GM23338 (cell line): ENCODE results near the gene FXYD2. TPM values are rescaled to one million over a fixed set of nuclear protein-coding genes. Genes with fewer than 3 reads are reported as not detected.
A peak's percentile ranks its signal among the peaks of the same experiment; 100 is the strongest.

Experiments
- ATAC-seq: fragments of 200-7000 bp; cut with Tn5 transposase; 3 replicates; pipeline ENCODE4 v1.9.1; 2020
- DNase-seq: peaks from one replicate; pipeline ENCODE4 v3.0.0-alpha.2; 2015; ENCODE audit warnings: low spot score
- H2AFZ ChIP-seq: fragments of 200-600 bp; sonication (generic); 2 replicates; pipeline ENCODE4 v1.8.0; 2016; ENCODE audit warnings: antibody characterized with exemption, mild to moderate bottlenecking, moderate library complexity
- H3F3A ChIP-seq: fragments of 200-600 bp; sonication (generic); replicated peaks from 2 replicates; pipeline ENCODE4 v1.8.0; 2017; ENCODE audit warnings: antibody characterized with exemption, mixed run types, low read depth
- H3K27ac ChIP-seq: fragments of 200-600 bp; sonication (generic); 2 replicates; pipeline ENCODE4 v1.6.1; 2016; ENCODE audit warnings: low read depth
- H3K27me3 ChIP-seq: fragments of 200-600 bp; sonication (generic); 2 replicates; pipeline ENCODE4 v1.8.0; 2016; ENCODE audit warnings: mild to moderate bottlenecking, mixed run types, moderate library complexity; ENCODE audit not compliant: insufficient read depth
- H3K36me3 ChIP-seq: fragments of 200-600 bp; sonication (generic); 2 replicates; pipeline ENCODE4 v1.8.0; 2016; ENCODE audit warnings: mild to moderate bottlenecking; ENCODE audit not compliant: insufficient read depth
- H3K4me1 ChIP-seq: fragments of 200-600 bp; sonication (generic); 2 replicates; pipeline ENCODE4 v1.8.0; 2016; ENCODE audit warnings: mild to moderate bottlenecking, moderate library complexity; ENCODE audit not compliant: insufficient read depth
- H3K4me2 ChIP-seq: fragments of 200-600 bp; sonication (generic); 2 replicates; pipeline ENCODE4 v1.7.1; 2017; ENCODE audit warnings: mixed run types
- H3K4me3 ChIP-seq: fragments of 200-600 bp; sonication (generic); 2 replicates; pipeline ENCODE4 v1.6.1; 2016; ENCODE audit warnings: mixed run types
- H3K79me2 ChIP-seq: fragments of 200-600 bp; sonication (generic); replicated peaks from 2 replicates; pipeline ENCODE4 v1.8.0; 2017; ENCODE audit warnings: mild to moderate bottlenecking; ENCODE audit not compliant: insufficient read depth
- H3K9me2 ChIP-seq: fragments of 200-600 bp; sonication (generic); 2 replicates; pipeline ENCODE4 v1.8.0; 2017; ENCODE audit not compliant: insufficient read depth
- H4K20me1 ChIP-seq: fragments of 200-600 bp; sonication (generic); replicated peaks from 2 replicates; pipeline ENCODE4 v1.8.0; 2017; ENCODE audit warnings: mild to moderate bottlenecking; ENCODE audit not compliant: insufficient read depth
- H3K27ac Mint-ChIP-seq: 2 replicates; pipeline ENCODE4 v1.8.0; 2020; ENCODE audit warnings: inconsistent platforms, mild to moderate bottlenecking, moderate library complexity, mixed read lengths
- H3K27me3 Mint-ChIP-seq: 3 replicates; pipeline ENCODE4 v1.8.0; 2022; ENCODE audit warnings: low read depth, mild to moderate bottlenecking, moderate library complexity, mixed read lengths, inconsistent platforms; ENCODE audit not compliant: insufficient read depth, poor library complexity
- H3K36me3 Mint-ChIP-seq: 3 replicates; pipeline ENCODE4 v1.8.0; 2021; ENCODE audit warnings: low read depth, mild to moderate bottlenecking, inconsistent platforms, moderate library complexity, mixed read lengths
- H3K4me1 Mint-ChIP-seq: 3 replicates; pipeline ENCODE4 v1.8.0; 2020; ENCODE audit warnings: mild to moderate bottlenecking, inconsistent platforms, mixed read lengths
- H3K4me3 Mint-ChIP-seq: 3 replicates; pipeline ENCODE4 v1.8.0; 2021; ENCODE audit warnings: moderate library complexity, mild to moderate bottlenecking, inconsistent platforms, mixed read lengths
- H3K9me3 Mint-ChIP-seq: 3 replicates; pipeline ENCODE4 v1.8.0; 2020; ENCODE audit warnings: moderate library complexity, mild to moderate bottlenecking, inconsistent platforms, mixed read lengths
- CREB1 ChIP-seq: fragments of 250-450 bp; sonication (Bioruptor Pico); IDR thresholded peaks from 2 replicates; pipeline ENCODE4 v1.5.0; 2020; ENCODE audit warnings: low read depth, mild to moderate bottlenecking, moderate library complexity
- EZH2 ChIP-seq: fragments of 200-600 bp; sonication (generic); IDR thresholded peaks from one replicate; pipeline ENCODE4 v1.8.0; 2017; ENCODE audit warnings: antibody characterized with exemption, mild to moderate bottlenecking, low read depth; ENCODE audit not compliant: unreplicated experiment
- EZH2phosphoT487 ChIP-seq: fragments of 200-600 bp; sonication (generic); IDR thresholded peaks from one replicate; pipeline ENCODE4 v1.8.1; 2018; ENCODE audit warnings: antibody characterized with exemption; ENCODE audit not compliant: unreplicated experiment
- POLR2AphosphoS5 ChIP-seq: IDR thresholded peaks from 2 replicates; pipeline ENCODE4 v1.6.1; 2016; ENCODE audit warnings: antibody characterized with exemption, low read depth
- ZNF114 ChIP-seq: fragments of 250-450 bp; sonication (Bioruptor Pico); IDR thresholded peaks from 2 replicates; pipeline ENCODE4 v1.5.0; 2020; ENCODE audit warnings: mild to moderate bottlenecking, moderate library complexity
- polyA plus RNA-seq: library from polyadenylated mRNA; unstranded; fragments of >200 nt; fragmentation: Nextera tagmentation; extraction: Ambion mirVana; gene quantifications from 2 replicates; pipeline ENCODE4 v1.2.1, GENCODE V29; 2016
- total RNA-seq: library from RNA; depleted of rRNA; stranded (reverse); fragments of >200 nt; shearing (Covaris generic); gene quantifications from 2 replicates; pipeline ENCODE4 v1.2.3, GENCODE V29; 2014
- TF ChIP-seq, protein P1 (sequence below): fragments of 250-450 bp; sonication (Bioruptor Pico); IDR thresholded peaks from 2 replicates; pipeline ENCODE4 v1.5.0; 2020; ENCODE audit warnings: mild to moderate bottlenecking, moderate library complexity
- TF ChIP-seq, protein P2 (sequence below): IDR thresholded peaks from 2 replicates; pipeline ENCODE4 v1.6.1; 2016; ENCODE audit warnings: antibody characterized with exemption

The FXYD2 gene
- total and polyA plus RNA-seq, 2 experiments from 2014 or later = 0.59 to 1.4 TPM

GRCh38 chr11:117833401-117833891 is 8.9 kb upstream of the FXYD2 start (continued):
- TF ChIP-seq, protein P1, sequence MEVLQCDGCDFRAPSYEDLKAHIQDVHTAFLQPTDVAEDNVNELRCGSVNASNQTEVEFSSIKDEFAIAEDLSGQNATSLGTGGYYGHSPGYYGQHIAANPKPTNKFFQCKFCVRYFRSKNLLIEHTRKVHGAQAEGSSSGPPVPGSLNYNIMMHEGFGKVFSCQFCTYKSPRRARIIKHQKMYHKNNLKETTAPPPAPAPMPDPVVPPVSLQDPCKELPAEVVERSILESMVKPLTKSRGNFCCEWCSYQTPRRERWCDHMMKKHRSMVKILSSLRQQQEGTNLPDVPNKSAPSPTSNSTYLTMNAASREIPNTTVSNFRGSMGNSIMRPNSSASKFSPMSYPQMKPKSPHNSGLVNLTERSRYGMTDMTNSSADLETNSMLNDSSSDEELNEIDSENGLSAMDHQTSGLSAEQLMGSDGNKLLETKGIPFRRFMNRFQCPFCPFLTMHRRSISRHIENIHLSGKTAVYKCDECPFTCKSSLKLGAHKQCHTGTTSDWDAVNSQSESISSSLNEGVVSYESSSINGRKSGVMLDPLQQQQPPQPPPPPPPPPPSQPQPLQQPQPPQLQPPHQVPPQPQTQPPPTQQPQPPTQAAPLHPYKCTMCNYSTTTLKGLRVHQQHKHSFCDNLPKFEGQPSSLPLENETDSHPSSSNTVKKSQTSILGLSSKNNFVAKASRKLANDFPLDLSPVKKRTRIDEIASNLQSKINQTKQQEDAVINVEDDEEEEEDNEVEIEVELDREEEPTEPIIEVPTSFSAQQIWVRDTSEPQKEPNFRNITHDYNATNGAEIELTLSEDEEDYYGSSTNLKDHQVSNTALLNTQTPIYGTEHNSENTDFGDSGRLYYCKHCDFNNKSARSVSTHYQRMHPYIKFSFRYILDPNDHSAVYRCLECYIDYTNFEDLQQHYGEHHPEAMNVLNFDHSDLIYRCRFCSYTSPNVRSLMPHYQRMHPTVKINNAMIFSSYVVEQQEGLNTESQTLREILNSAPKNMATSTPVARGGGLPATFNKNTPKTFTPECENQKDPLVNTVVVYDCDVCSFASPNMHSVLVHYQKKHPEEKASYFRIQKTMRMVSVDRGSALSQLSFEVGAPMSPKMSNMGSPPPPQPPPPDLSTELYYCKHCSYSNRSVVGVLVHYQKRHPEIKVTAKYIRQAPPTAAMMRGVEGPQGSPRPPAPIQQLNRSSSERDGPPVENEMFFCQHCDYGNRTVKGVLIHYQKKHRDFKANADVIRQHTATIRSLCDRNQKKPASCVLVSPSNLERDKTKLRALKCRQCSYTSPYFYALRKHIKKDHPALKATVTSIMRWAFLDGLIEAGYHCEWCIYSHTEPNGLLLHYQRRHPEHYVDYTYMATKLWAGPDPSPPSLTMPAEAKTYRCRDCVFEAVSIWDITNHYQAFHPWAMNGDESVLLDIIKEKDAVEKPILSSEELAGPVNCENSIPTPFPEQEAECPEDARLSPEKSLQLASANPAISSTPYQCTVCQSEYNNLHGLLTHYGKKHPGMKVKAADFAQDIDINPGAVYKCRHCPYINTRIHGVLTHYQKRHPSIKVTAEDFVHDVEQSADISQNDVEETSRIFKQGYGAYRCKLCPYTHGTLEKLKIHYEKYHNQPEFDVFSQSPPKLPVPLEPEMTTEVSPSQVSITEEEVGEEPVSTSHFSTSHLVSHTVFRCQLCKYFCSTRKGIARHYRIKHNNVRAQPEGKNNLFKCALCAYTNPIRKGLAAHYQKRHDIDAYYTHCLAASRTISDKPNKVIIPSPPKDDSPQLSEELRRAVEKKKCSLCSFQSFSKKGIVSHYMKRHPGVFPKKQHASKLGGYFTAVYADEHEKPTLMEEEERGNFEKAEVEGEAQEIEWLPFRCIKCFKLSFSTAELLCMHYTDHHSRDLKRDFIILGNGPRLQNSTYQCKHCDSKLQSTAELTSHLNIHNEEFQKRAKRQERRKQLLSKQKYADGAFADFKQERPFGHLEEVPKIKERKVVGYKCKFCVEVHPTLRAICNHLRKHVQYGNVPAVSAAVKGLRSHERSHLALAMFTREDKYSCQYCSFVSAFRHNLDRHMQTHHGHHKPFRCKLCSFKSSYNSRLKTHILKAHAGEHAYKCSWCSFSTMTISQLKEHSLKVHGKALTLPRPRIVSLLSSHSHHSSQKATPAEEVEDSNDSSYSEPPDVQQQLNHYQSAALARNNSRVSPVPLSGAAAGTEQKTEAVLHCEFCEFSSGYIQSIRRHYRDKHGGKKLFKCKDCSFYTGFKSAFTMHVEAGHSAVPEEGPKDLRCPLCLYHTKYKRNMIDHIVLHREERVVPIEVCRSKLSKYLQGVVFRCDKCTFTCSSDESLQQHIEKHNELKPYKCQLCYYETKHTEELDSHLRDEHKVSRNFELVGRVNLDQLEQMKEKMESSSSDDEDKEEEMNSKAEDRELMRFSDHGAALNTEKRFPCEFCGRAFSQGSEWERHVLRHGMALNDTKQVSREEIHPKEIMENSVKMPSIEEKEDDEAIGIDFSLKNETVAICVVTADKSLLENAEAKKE = no peak
- TF ChIP-seq EZH2 = no peak
- no peak for TF ChIP-seq EZH2phosphoT487
- TF ChIP-seq, protein P2, sequence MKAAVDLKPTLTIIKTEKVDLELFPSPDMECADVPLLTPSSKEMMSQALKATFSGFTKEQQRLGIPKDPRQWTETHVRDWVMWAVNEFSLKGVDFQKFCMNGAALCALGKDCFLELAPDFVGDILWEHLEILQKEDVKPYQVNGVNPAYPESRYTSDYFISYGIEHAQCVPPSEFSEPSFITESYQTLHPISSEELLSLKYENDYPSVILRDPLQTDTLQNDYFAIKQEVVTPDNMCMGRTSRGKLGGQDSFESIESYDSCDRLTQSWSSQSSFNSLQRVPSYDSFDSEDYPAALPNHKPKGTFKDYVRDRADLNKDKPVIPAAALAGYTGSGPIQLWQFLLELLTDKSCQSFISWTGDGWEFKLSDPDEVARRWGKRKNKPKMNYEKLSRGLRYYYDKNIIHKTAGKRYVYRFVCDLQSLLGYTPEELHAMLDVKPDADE = no peak
- no peak for TF ChIP-seq POLR2AphosphoS5
- no peak for TF ChIP-seq CREB1 (CRISPR knock-in tag)
- TF ChIP-seq ZNF114 (CRISPR knock-in tag) = no peak

- Mint-ChIP-seq H3K4me1 (peaks cover 17% of the 10 kb centered on the region), H3K27me3 (peaks cover 9% of the 10 kb centered on the region), H3K27ac (peak overlapping the region; percentile 60; the same call in 1 of the 2 replicates), H3K9me3 (no peaks in the 10 kb centered on the region), H3K4me3 (no peak overlapping the region), H3K36me3 (no peaks in the 10 kb centered on the region)
- no peak for DNase-seq
- no peaks in the 10 kb centered on the region for H3K4me1 ChIP-seq
- H3K4me2 ChIP-seq = no peak overlapping the region
- no peaks in the 10 kb centered on the region for H3K36me3 ChIP-seq
- no peaks in the 10 kb centered on the region for H3F3A ChIP-seq
- no peak overlapping the region for H3K27ac ChIP-seq
- no peak overlapping the region for H2AFZ ChIP-seq
- no peaks in the 10 kb centered on the region for H3K79me2 ChIP-seq
- no peak overlapping the region for H3K4me3 ChIP-seq
- no peaks in the 10 kb centered on the region for H3K9me2 ChIP-seq
- H3K27me3 ChIP-seq = no peaks in the 10 kb centered on the region
- ATAC-seq = no peak
- H4K20me1 ChIP-seq = no peaks in the 10 kb centered on the region
- TF ChIP-seq, protein P1 = no peak
These were observed 8.0 kb upstream of the FXYD2 start for GRCh38 chr11:117832511-117832910.
